Skeletal muscle tissue (tissue), 4 donors: ENCODE measurements around the gene OR2G3. TPM values are rescaled to one million over a fixed set of nuclear protein-coding genes. Genes with fewer than 3 reads are reported as not detected.

Source experiments
- H3K27ac ChIP-seq: one replicate; pipeline ENCODE4 v1.7.0; 2013; ENCODE audit warnings: mild to moderate bottlenecking, low read depth, low read length, inconsistent platforms
- H3K27me3 ChIP-seq, 3 donors: one replicate each; pipeline ENCODE4 v1.7.0; 2013; ENCODE audit warnings: low read length in 3 of 3; ENCODE audit not compliant: control insufficient read depth in 3 of 3, insufficient read depth in 3 of 3
- H3K36me3 ChIP-seq, 3 donors: one replicate each; pipeline ENCODE4 v1.7.0; 2013; ENCODE audit warnings: low read length in 3 of 3; ENCODE audit not compliant: control insufficient read depth in 3 of 3, insufficient read depth in 3 of 3
- H3K4me1 ChIP-seq, 3 donors: one replicate each; pipeline ENCODE4 v1.7.0; 2013; ENCODE audit warnings: low read length in 3 of 3, mild to moderate bottlenecking in 3 of 3; ENCODE audit not compliant: control insufficient read depth in 3 of 3, insufficient read depth in 3 of 3
- H3K4me3 ChIP-seq, 3 donors: one replicate each; pipeline ENCODE4 v1.7.0; 2013; ENCODE audit warnings: low read length in 3 of 3
- H3K9ac ChIP-seq, 3 donors: one replicate each; pipeline ENCODE4 v1.7.0; 2013; ENCODE audit warnings: low read length in 3 of 3, mild to moderate bottlenecking in 3 of 3, moderate library complexity in 2 of 3, low read depth in 1 of 3
- H3K9me3 ChIP-seq, 3 donors: one replicate each; pipeline ENCODE4 v1.7.0; 2013; ENCODE audit warnings: low read length in 3 of 3; ENCODE audit not compliant: control insufficient read depth in 3 of 3
- total RNA-seq: library from RNA; depleted of rRNA; stranded (reverse); fragments of >200 nt; gene quantifications from one replicate; pipeline ENCODE4 v1.2.3, GENCODE V29; 2014
- donor health status: Osteomylitis.

OR2G3 gene
- total RNA-seq, 1 donor from 2014 or later = not detected

DNA sequence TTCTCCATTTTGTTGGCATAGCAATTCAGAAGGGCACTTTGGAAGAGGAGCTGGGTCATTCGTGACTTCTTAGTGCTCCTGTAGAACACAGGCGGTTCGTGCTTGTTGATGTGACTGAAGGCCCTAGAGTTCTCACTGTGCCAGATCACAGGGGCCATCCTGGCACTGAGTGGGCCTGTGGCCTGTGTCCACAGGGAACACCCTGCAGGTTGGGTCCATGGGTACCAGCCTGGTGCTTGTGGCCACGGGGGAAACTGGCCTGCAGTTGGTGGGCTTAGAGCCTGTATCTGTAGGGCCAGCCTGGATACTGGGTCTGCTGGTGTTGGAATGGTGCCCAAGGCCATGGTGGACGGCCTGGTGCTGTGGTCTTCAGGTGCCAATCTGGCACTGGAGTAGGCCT, 9.2 kb downstream of the OR2G3 start:
- no peaks in the 10 kb centered on the region for H3K36me3 ChIP-seq
- H3K4me3 ChIP-seq = no peak overlapping the region
- no peak overlapping the region for H3K9ac ChIP-seq
- no peak overlapping the region for H3K27ac ChIP-seq
- H3K4me1 ChIP-seq = no peaks in the 10 kb centered on the region
- H3K9me3 ChIP-seq = no peaks in the 10 kb centered on the region
- no peaks in the 10 kb centered on the region for H3K27me3 ChIP-seq

DNA sequence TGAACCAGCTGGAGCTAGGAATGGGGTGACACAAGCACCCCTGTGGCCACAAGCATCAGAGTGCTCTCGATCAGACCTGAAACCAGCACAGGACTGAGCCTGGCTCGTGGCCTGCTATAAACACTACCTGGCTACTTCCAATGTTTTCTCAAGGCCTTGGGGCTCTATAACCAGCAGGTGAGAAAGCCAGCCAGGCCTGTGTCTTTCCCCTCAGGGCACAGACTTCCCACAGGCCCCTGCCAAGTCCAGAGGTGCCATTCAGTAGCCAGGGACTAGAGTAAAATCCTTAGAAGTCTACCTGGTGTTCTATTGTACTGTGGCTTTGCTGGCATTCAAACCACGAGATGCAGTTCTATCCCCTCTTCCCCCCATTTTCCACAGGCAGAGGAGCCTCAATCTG, 22.6 kb downstream of the OR2G3 start:
- H3K9me3 ChIP-seq = no peaks in the 10 kb centered on the region
- H3K27me3 ChIP-seq = no peaks in the 10 kb centered on the region
- no peaks in the 10 kb centered on the region for H3K4me1 ChIP-seq
- no peak overlapping the region for H3K9ac ChIP-seq
- no peaks in the 10 kb centered on the region for H3K36me3 ChIP-seq
- no peak overlapping the region for H3K27ac ChIP-seq
- no peak overlapping the region for H3K4me3 ChIP-seq

DNA sequence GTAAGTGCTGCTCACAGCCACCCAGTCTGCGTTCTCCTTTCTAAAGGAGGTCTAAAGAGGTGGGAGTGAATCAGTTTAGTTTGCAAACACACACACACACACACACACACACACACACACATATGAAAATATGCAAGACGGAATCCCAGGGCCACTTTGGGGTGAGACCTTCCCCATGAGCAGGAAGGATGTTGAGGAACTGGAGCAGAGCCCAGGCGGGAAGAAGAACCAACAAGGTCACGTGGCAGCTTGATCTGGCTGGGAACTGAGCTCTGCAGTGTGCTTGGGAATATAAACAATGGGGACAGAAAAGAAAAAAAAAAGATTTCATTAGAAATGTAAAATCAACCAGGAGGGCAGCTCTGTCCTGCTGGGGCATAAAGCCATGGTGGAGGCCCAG, 32.6 kb downstream of the OR2G3 start:
- no peak overlapping the region for H3K4me3 ChIP-seq
- H3K9me3 ChIP-seq = no peaks in the 10 kb centered on the region
- no peaks in the 10 kb centered on the region for H3K27me3 ChIP-seq
- no peak overlapping the region for H3K27ac ChIP-seq
- H3K36me3 ChIP-seq = no peaks in the 10 kb centered on the region
- H3K4me1 ChIP-seq = peaks cover 0 to 2% (median 0%) of the 10 kb centered on the region in 3 donors
- H3K9ac ChIP-seq = no peak overlapping the region

DNA sequence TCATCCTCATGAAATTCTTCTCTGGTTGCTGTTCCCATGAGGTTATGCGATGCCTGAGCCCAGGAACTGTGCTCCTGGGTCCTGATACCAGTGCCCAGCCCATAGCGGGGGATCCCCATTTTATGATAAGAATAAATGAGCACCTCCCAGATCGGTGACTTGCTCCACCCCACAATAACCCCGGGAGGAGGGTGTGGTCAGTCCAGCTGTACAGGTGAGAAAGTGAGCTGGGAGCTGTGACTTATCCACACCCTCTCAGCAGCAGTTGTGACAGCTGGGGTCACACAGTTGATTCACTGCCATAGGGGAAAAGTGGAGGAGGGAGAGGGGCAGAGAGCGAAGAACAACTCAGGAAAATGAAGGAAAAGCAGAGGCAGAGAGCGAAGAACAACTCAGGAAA, 33.4 kb downstream of the OR2G3 start:
- no peak overlapping the region for H3K9ac ChIP-seq
- H3K4me1 ChIP-seq = peaks cover 0 to 2% (median 0%) of the 10 kb centered on the region in 3 donors
- H3K27me3 ChIP-seq = no peaks in the 10 kb centered on the region
- no peaks in the 10 kb centered on the region for H3K9me3 ChIP-seq
- H3K27ac ChIP-seq = no peak overlapping the region
- H3K36me3 ChIP-seq = no peaks in the 10 kb centered on the region
- H3K4me3 ChIP-seq = no peak overlapping the region

DNA sequence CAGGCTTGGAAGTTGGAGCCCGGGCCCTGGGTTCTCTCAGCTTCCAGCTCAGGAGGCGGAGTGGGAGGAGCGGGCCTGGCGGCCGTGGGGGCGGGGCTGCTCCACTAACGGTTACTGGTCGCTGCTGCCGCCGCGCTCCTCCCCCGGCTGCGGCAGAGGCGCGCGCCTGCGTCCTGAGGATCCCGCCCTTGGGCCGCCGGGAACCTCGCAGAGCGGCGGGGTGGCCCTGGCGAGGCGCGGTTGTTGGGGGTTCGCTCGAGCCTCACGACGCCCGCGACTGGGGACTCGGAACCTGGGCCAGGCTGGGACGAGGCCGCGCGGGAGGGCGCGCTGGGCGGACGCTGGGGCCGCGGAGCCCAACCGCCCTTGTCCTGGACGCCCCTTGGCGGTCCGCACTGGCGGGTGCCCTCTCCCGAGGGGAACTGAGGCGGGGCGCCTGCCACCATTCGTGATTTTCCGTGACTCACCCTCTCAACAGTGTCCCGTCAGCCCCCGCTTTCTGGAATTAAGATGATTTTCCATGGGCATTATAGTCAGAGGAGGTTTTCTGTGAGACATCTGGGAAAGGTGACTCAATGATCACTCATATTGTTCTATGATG, 34.1 kb downstream of the OR2G3 start:
- Histone ChIP-seq H3K36me3 (no peaks in the 10 kb centered on the region), H3K9ac (peak overlapping the region in 1 of 3 donors; percentile 33), H3K27ac (no peak overlapping the region), H3K27me3 (no peaks in the 10 kb centered on the region), H3K4me1 (peaks cover 0 to 2% (median 0%) of the 10 kb centered on the region in 3 donors), H3K9me3 (no peaks in the 10 kb centered on the region), H3K4me3 (peak overlapping the region in 1 of 3 donors; percentile 41)

DNA sequence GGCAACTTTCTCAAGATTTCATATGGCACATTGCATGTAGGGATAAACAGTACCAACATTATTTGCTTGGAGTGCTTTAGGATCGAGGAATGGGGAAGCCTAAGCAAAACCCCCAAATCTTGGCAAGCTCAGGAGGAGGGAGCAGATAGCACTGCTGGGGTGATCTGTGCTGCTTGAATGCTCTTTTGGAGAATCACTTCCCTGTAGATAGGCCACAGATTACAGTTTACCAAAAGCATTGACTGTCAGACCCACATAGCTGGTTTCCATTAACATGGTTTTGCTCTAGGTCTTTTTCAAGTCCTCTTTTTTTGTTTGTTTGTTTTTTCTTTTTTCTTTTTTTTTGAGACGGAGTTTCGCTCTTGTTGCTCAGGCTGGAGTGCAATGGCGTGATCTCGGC, 37.4 kb downstream of the OR2G3 start:
- Histone ChIP-seq H3K9ac (no peak overlapping the region), H3K36me3 (no peaks in the 10 kb centered on the region), H3K4me1 (peaks cover 0 to 2% (median 0%) of the 10 kb centered on the region in 3 donors)

DNA sequence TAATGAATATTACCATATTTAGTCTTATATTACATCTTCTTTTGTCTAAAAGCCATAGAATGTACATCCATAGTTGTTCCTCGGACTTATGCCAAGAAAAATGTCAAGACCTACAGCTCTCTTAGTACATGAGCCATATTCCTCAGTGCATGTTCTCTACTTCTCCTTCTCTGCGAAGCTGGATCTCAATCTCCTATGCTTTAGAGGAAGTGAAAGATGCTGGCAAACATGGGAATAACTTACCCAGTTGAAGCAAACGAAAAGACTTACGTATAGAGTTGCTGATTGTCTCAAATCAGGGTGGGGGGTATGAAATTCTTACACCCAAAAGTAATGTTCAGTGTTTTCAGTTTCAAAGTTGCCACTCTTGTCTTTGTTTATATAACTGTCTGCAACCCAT, 41.5 kb downstream of the OR2G3 start:
- no peak overlapping the region for H3K27ac ChIP-seq
- no peak overlapping the region for H3K9ac ChIP-seq
- no peaks in the 10 kb centered on the region for H3K4me1 ChIP-seq
- no peaks in the 10 kb centered on the region for H3K9me3 ChIP-seq
- H3K4me3 ChIP-seq = no peak overlapping the region
- H3K27me3 ChIP-seq = no peaks in the 10 kb centered on the region
- no peaks in the 10 kb centered on the region for H3K36me3 ChIP-seq

More for the DNA sequence above, 37.4 kb downstream of the OR2G3 start:
- H3K4me3 ChIP-seq = no peak overlapping the region
- H3K9me3 ChIP-seq = no peaks in the 10 kb centered on the region
- no peak overlapping the region for H3K27ac ChIP-seq
- no peaks in the 10 kb centered on the region for H3K27me3 ChIP-seq

DNA sequence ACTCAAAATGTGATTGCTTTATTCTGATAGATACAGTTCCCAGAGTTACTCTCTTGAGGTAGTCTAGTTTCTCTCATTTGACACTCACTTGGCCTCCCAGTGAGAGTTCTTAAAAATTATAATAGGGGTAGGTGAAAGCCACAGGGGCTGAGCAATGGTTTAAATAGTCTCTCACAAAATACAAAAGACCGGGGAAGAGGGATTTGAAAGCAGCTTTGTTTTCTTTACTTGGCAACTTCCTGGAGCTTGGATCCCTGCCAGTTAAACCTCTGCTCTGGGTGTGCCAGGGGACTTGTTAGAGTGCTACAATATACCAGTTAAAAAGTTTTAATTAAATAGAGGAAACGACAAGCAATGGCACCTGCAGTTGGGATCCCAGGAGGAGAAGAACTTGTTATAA, 42.5 kb downstream of the OR2G3 start:
- H3K27me3 ChIP-seq = no peaks in the 10 kb centered on the region
- no peaks in the 10 kb centered on the region for H3K9me3 ChIP-seq
- H3K36me3 ChIP-seq = no peaks in the 10 kb centered on the region
- H3K27ac ChIP-seq = no peak overlapping the region
- H3K4me3 ChIP-seq = no peak overlapping the region
- no peaks in the 10 kb centered on the region for H3K4me1 ChIP-seq
- H3K9ac ChIP-seq = no peak overlapping the region

DNA sequence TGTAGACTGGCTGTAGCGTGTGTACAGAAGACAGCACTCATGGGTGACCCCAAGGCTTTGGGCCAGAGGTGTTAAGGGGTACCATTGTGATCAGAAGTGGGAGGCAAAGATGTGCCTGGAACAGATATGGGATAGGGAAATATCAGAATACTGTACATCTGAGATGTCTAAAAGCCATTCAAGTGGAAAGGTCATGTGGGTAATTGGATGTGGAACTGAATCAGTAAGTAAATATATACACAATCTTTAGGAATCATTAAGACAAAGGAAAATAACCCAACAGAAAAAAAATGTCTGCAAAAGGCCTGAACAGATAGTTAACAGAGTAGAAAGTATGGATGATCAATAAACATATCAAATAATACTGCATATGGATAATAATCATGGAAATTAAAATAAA, 47.7 kb downstream of the OR2G3 start:
- no peaks in the 10 kb centered on the region for H3K9me3 ChIP-seq
- no peak overlapping the region for H3K4me3 ChIP-seq
- H3K4me1 ChIP-seq = no peaks in the 10 kb centered on the region
- H3K27me3 ChIP-seq = no peaks in the 10 kb centered on the region
- H3K27ac ChIP-seq = no peak overlapping the region
- no peaks in the 10 kb centered on the region for H3K36me3 ChIP-seq
- no peak overlapping the region for H3K9ac ChIP-seq
